ENCODE data around the gene TUBGCP3.

TUBGCP3 gene

DNA sequence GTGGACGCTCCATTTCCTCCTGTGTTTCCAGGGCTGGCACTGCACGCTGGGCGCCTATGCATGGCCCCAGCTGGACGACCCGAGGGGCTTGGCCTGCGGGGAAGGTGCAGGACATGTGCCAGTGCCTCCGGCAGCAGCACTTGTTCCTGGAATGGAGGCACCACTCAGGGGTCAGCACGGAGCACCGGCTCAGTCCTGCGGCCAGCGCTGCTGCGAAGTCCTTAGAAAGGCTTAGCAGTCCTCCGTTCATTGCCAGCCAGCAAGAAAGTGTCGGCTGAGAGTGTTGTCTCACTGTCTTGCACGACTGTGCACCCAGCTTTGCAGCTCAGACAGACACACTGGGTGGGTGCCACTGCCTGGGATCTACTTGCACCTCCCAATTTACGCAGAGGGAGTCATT, 36.1 kb upstream of the TUBGCP3 start:
- no peaks in the 10 kb centered on the region for H3K36me3 Mint-ChIP-seq (ENCODE audit: low read depth)
- H3K27ac Mint-ChIP-seq, result no peak overlapping the region
- no peaks in the 10 kb centered on the region for H3K27me3 Mint-ChIP-seq (ENCODE audit: low read depth)
- H3K9me3 Mint-ChIP-seq, result no peaks in the 10 kb centered on the region
- no peaks in the 10 kb centered on the region for H3K4me1 Mint-ChIP-seq (ENCODE audit: low read depth)
- no peak overlapping the region for H3K4me3 Mint-ChIP-seq

DNA sequence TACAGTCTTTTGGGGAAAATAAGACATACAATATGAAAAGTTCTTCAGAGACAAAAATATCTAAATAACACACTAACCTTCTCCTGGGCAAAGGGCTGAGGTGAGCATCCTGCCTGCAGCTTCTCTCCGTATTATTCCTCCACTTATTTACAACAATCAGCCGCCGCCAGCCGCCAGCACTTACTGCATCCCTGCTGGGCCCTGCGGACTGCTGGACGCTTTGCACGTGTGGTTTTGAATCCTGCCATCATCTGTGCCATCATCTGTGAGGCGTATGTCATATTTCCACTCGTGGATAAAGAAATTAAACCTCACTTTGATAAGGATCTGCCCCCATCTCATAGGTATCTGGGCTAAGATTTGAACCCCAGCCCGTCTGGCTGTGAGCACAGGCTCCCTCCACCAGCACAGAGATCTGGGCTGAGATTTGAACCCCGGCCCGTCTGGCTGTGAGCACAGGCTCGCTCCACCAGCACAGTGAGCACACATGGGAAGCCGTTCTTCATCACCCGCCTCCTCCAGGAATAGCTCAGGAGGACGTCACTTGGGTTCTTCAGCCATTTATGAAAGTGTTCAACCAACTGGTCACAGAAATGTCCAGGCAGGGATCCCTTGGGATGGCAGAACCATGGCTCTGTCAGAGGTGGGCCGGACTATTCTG, 35.2 kb upstream of the TUBGCP3 start:
- Mint-ChIP-seq H3K4me1 (ENCODE audit: low read depth) (no peaks in the 10 kb centered on the region), H3K36me3 (ENCODE audit: low read depth) (no peaks in the 10 kb centered on the region), H3K9me3 (no peaks in the 10 kb centered on the region), H3K27ac (no peak overlapping the region), H3K27me3 (ENCODE audit: low read depth) (no peaks in the 10 kb centered on the region), H3K4me3 (no peak overlapping the region)

DNA sequence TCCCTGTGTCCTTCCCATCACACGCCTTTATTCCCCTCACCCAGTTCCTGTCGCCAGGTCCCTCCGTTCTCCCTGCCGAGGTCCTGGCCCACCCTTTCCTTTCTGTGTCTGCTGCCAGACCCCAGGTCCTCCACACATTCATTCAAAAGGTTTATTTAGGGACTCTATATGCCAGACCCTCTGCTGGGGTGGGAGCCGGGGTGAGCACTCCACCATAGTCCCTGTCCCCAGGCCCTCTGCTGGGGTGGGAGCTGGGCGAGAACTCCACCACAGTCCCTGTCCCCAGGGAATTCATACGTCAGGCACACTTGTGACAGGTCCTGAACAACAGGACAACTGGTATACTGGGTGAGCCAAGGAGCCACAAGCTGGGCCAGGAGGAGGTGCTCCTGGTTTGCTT, 34.4 kb upstream of the TUBGCP3 start:
- no peaks in the 10 kb centered on the region for H3K27me3 Mint-ChIP-seq (ENCODE audit: low read depth)
- H3K9me3 Mint-ChIP-seq, result no peaks in the 10 kb centered on the region
- no peak overlapping the region for H3K4me3 Mint-ChIP-seq
- no peak overlapping the region for H3K27ac Mint-ChIP-seq
- H3K4me1 Mint-ChIP-seq (ENCODE audit: low read depth), result no peaks in the 10 kb centered on the region
- H3K36me3 Mint-ChIP-seq (ENCODE audit: low read depth), result no peaks in the 10 kb centered on the region

GRCh38 chr13:112619730-112620631, 32.0 kb upstream of the TUBGCP3 start:
- Mint-ChIP-seq H3K27me3 (ENCODE audit: low read depth) (peaks cover 4% of the 10 kb centered on the region), H3K27ac (no peak overlapping the region), H3K4me1 (ENCODE audit: low read depth) (no peaks in the 10 kb centered on the region), H3K4me3 (no peak overlapping the region), H3K36me3 (ENCODE audit: low read depth) (no peaks in the 10 kb centered on the region), H3K9me3 (no peaks in the 10 kb centered on the region)

GRCh38 chr13:112618501-112618900, 30.5 kb upstream of the TUBGCP3 start:
- H3K4me1 Mint-ChIP-seq (ENCODE audit: low read depth), result no peaks in the 10 kb centered on the region
- peaks cover 4% of the 10 kb centered on the region for H3K27me3 Mint-ChIP-seq (ENCODE audit: low read depth)
- no peaks in the 10 kb centered on the region for H3K9me3 Mint-ChIP-seq
- H3K4me3 Mint-ChIP-seq, result no peak overlapping the region
- H3K36me3 Mint-ChIP-seq (ENCODE audit: low read depth), result no peaks in the 10 kb centered on the region
- H3K27ac Mint-ChIP-seq, result no peak overlapping the region

DNA sequence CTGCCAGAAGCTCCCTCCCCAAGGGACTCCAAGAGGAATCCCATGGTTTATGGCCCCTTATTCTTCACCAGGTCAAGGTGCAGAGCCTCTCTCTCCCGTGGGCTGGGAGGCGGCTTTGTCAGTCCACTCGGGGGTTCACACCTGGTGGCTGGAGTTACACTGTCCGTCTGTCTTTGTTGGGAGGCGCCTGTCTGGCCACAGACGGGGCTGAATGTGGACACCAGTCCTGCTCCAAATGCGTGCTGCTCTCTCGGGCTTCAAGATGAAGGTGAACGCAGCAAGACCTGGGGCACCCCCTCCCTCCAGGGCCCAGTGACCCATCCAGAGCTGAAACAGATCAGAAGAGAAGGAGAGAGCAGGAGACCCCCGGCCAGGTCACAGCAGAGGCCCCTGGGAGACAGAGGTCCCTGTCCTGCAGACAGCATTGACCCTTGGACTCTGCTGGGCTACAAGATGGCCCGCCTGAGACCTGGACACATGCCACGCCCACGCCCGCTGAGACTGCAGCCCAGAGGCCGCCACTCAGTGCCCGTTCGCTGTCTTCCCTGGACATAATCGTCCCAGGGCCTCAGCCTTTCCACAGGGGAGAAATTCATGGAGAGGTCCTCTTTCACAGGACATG, 29.9 kb upstream of the TUBGCP3 start:
- Mint-ChIP-seq H3K27me3 (ENCODE audit: low read depth) (peaks cover 4% of the 10 kb centered on the region), H3K4me1 (ENCODE audit: low read depth) (no peaks in the 10 kb centered on the region), H3K27ac (no peak overlapping the region), H3K4me3 (no peak overlapping the region), H3K36me3 (ENCODE audit: low read depth) (no peaks in the 10 kb centered on the region), H3K9me3 (no peaks in the 10 kb centered on the region)

GRCh38 chr13:112616586-112617362, 28.8 kb upstream of the TUBGCP3 start:
- peaks cover 5% of the 10 kb centered on the region for H3K27me3 Mint-ChIP-seq (ENCODE audit: low read depth)
- no peaks in the 10 kb centered on the region for H3K4me1 Mint-ChIP-seq (ENCODE audit: low read depth)
- no peak overlapping the region for H3K4me3 Mint-ChIP-seq

DNA sequence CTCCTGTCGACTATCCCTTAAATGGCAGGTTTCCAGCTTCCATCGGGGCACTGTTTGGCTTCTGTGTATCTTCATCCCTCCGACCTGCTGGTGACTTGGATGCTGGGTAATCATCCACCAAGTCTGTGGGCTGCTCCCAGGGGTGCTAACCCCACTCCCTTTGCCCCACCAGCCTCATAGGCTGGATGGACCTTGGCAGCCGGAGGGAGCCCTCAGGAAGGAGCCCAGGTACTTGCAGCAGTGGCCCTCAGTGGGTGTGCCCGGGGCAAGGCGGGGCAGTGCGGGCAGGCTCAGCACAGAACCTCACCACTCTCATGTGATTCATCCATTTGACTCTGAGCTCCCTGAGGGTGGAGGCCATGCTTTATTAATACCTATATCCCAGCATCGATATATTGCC, 27.4 kb upstream of the TUBGCP3 start:
- no peak overlapping the region for H3K4me3 Mint-ChIP-seq
- H3K9me3 Mint-ChIP-seq, result no peaks in the 10 kb centered on the region
- no peaks in the 10 kb centered on the region for H3K4me1 Mint-ChIP-seq (ENCODE audit: low read depth)
- H3K36me3 Mint-ChIP-seq (ENCODE audit: low read depth), result no peaks in the 10 kb centered on the region
- H3K27ac Mint-ChIP-seq, result no peak overlapping the region
- H3K27me3 Mint-ChIP-seq (ENCODE audit: low read depth), result peaks cover 9% of the 10 kb centered on the region

More at GRCh38 chr13:112616586-112617362, 28.8 kb upstream of the TUBGCP3 start:
- Mint-ChIP-seq H3K36me3 (ENCODE audit: low read depth) (no peaks in the 10 kb centered on the region), H3K27ac (no peak overlapping the region), H3K9me3 (no peaks in the 10 kb centered on the region)

- H3K36me3 Mint-ChIP-seq (ENCODE audit: low read depth), result no peaks in the 10 kb centered on the region
- H3K9me3 Mint-ChIP-seq, result no peaks in the 10 kb centered on the region
- peaks cover 14% of the 10 kb centered on the region for H3K27me3 Mint-ChIP-seq (ENCODE audit: low read depth)
- no peaks in the 10 kb centered on the region for H3K4me1 Mint-ChIP-seq (ENCODE audit: low read depth)
- H3K27ac Mint-ChIP-seq, result no peak overlapping the region
- H3K4me3 Mint-ChIP-seq, result no peak overlapping the region
These were observed 26.9 kb upstream of the TUBGCP3 start for GRCh38 chr13:112614835-112615234.

DNA sequence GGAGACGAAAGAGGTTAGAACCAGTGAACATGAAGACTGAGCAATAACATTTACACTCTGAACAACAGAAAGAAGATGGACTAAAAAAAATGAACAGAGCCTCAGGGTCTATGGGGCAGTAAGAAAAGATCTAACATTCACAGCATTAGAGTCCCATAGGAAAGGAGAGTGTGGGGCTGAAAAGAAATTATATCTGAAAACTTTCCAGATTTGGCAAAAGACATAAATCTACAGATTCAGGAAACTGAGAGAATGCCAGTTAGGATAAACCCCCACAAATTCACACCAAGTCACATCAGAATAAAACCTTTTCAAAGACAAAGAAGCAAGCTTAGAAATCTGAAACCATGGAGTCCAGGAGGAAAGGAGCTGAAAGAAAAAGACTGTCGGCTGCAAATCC, 20.3 kb upstream of the TUBGCP3 start:
- Mint-ChIP-seq H3K4me3 (no peak overlapping the region), H3K36me3 (ENCODE audit: low read depth) (no peaks in the 10 kb centered on the region), H3K9me3 (no peaks in the 10 kb centered on the region), H3K27ac (no peak overlapping the region), H3K4me1 (ENCODE audit: low read depth) (peaks cover 6% of the 10 kb centered on the region), H3K27me3 (ENCODE audit: low read depth) (peaks cover 33% of the 10 kb centered on the region)

DNA sequence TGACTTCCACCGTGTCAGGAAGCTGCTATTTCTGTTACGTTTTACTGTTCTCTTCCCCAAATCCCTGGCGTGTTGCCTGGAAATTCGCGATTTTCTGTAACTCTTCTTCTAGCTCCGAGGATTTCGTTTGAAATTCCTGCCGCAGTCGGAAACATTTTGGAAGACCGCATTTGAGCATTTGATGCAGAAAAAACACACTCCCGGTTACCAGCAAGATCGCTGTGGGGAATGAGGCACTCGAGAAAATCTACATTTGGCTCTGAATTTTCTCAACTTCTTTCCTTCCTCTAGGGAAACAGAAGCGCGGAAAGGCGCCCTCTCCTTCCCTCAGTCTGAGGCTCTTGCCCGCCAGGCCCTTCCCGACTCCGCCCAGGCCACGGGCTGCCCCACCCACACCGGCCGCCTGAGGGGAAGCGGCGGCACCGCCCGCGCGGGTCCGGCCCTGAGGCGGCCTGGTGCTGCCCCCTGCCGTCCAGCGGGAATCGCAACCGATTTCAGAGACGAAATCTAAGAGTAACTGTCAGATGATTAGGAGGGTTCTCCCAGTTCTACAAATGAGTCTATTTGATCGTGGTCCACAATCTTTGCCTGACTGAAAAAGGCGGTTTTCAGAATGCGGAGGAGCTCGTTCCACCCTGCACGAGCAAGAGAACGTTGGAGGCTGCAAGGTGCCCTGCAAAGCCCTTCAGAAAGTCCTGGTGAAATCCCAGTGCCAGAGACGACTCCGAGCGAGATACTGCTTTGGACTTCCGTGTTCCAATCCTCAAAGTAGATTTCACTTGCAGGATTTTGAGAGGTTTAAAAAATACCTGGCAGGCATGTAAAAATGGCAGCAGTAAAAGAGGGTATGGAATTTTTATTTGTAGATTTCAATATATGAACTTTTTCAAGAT, 18.4 kb upstream of the TUBGCP3 start:
- Mint-ChIP-seq H3K9me3 (no peaks in the 10 kb centered on the region), H3K27ac (no peak overlapping the region), H3K27me3 (ENCODE audit: low read depth) (peaks cover 30% of the 10 kb centered on the region), H3K4me3 (peak overlapping the region; percentile 82), H3K36me3 (ENCODE audit: low read depth) (no peaks in the 10 kb centered on the region), H3K4me1 (ENCODE audit: low read depth) (peaks cover 6% of the 10 kb centered on the region)

GRCh38 chr13:112605531-112605990, 17.6 kb upstream of the TUBGCP3 start:
- Mint-ChIP-seq H3K9me3 (no peaks in the 10 kb centered on the region), H3K36me3 (ENCODE audit: low read depth) (no peaks in the 10 kb centered on the region), H3K27ac (no peak overlapping the region), H3K4me1 (ENCODE audit: low read depth) (peaks cover 6% of the 10 kb centered on the region), H3K4me3 (peak overlapping the region; percentile 82), H3K27me3 (ENCODE audit: low read depth) (peaks cover 30% of the 10 kb centered on the region)

GRCh38 chr13:112603641-112604225, 15.8 kb upstream of the TUBGCP3 start:
- Mint-ChIP-seq H3K9me3 (no peaks in the 10 kb centered on the region), H3K36me3 (ENCODE audit: low read depth) (no peaks in the 10 kb centered on the region), H3K27me3 (ENCODE audit: low read depth) (peaks cover 23% of the 10 kb centered on the region), H3K4me3 (no peak overlapping the region), H3K27ac (no peak overlapping the region), H3K4me1 (ENCODE audit: low read depth) (peaks cover 6% of the 10 kb centered on the region)
